ENCODE data around the gene DCP1A. TPM values are rescaled to one million over a fixed set of nuclear protein-coding genes. Genes with fewer than 3 reads are reported as not detected.

DCP1A gene
- total and polyA plus RNA-seq, 7 donors: 4.8 to 19.3 (median 16.2) TPM

DNA sequence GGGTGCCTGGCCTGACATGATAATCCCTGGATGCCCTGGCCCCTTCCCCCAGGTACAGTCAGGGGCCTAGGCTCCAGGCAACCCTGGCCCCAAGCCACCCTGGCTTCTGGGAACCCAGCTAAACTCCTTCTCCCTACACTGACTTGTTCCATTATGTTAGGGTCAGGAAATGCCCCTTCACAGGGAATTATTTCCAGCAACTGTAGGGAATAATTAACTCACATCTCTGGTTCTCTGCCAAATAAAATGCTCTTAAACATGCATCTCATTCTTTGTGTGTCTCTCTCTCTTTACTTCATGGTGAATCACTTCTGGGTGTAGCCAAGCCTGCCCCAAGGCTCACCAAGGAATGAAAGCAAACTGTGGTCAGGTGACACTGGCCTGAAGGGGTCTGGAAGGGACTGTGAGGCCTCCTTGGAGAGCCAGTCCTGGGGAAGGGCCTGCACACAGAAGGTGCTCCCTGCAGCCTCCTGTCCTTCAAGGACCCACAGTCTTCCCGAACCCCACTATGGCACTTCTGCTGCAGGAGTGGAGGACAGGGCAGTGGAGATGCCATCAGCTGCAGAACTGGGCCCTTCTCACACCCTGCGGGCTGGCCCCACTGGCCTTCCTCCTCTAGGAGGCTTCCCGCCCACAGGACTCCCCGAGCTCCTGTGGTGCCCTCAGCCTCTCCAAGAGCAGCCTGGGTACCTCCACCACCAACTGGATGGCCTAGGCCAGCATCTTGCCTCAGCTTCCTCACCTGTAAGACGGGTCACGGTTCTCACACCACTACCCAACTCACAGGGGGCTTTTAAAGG, 109.1 kb downstream of the DCP1A start:
- WGBS, 3 donors: 95 to 100% (median 95%) methylated on average over 6 of the region's 6 CpGs
- Histone ChIP-seq H3K27me3 (ENCODE audit: insufficient read depth in 3 of 3, low read length in 2 of 3) (no peaks in the 10 kb centered on the region), H3K27ac (no peak overlapping the region)

DNA sequence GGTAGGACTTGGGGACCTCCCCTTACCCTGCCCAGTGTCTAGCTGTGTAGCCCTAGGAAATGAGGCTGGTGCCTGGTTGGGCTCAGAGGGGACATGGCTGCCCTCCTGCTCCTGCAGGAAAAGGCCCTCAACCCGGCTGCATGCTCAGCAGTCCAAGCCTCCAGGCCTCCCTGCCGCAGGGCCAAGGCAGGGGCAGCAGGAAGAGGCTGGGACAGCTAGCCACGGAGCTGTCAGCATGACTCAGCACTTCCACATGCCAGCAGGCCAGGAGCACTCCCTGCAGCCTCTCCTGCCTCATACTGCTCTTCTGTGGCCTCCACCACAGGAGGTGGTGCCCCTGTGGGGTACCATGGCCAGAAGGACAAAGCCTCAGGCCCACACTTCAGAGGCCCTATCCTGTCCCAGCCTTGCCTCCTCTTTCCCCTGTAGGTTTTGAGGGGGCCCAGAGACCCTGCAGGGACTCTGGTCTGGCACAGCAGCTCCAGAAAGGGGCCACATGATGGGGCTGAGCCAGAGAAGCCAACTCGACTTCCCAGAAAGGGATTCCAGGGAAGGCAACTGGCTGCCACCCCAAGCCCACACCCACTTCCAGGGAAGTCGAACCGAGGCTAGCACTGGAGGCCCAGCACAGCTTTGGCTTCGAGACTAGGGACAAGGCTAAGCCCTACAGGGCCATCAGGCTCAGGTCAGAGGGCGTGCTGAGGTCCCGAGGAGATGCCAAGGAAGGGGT, 111.1 kb downstream of the DCP1A start:
- peak; percentile 70 to 85 (median 76) for ATAC-seq
- TF ChIP-seq, protein P1, sequence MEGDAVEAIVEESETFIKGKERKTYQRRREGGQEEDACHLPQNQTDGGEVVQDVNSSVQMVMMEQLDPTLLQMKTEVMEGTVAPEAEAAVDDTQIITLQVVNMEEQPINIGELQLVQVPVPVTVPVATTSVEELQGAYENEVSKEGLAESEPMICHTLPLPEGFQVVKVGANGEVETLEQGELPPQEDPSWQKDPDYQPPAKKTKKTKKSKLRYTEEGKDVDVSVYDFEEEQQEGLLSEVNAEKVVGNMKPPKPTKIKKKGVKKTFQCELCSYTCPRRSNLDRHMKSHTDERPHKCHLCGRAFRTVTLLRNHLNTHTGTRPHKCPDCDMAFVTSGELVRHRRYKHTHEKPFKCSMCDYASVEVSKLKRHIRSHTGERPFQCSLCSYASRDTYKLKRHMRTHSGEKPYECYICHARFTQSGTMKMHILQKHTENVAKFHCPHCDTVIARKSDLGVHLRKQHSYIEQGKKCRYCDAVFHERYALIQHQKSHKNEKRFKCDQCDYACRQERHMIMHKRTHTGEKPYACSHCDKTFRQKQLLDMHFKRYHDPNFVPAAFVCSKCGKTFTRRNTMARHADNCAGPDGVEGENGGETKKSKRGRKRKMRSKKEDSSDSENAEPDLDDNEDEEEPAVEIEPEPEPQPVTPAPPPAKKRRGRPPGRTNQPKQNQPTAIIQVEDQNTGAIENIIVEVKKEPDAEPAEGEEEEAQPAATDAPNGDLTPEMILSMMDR (IDR thresholded peaks at IDR 0.05): no peak
- Histone ChIP-seq H3K27ac (peak overlapping the region; percentile 6), H3K9me3 (no peaks in the 10 kb centered on the region), H3K36me3 (ENCODE audit: insufficient read depth in 1 of 2, low read depth in 1 of 2) (peaks cover 0 to 99% of the 10 kb centered on the region in 2 donors), H3K4me3 (no peak overlapping the region), H3K4me1 (peaks cover 39% of the 10 kb centered on the region), H3K27me3 (ENCODE audit: insufficient read depth in 3 of 3, low read length in 2 of 3) (no peaks in the 10 kb centered on the region)
- peak; percentile 70 to 72 for DNase-seq
- 59 to 64% (median 64%) methylated on average over 8 to 9 of the region's 9 CpGs for WGBS, 3 donors
- intact Hi-C loops (cut with DNase I): no loop called here

More for the DNA sequence above, 109.1 kb downstream of the DCP1A start:
- peaks cover 0 to 90% of the 10 kb centered on the region in 2 donors for H3K36me3 ChIP-seq (ENCODE audit: insufficient read depth in 1 of 2, low read depth in 1 of 2)
- no peak overlapping the region for H3K4me3 ChIP-seq
- intact Hi-C loops (cut with DNase I): no loop called here
- ATAC-seq (no peak), DNase-seq (no peak)
- peaks cover 59% of the 10 kb centered on the region for H3K4me1 ChIP-seq
- TF ChIP-seq, protein P1 (IDR thresholded peaks at IDR 0.05): no peak
- no peaks in the 10 kb centered on the region for H3K9me3 ChIP-seq

DNA sequence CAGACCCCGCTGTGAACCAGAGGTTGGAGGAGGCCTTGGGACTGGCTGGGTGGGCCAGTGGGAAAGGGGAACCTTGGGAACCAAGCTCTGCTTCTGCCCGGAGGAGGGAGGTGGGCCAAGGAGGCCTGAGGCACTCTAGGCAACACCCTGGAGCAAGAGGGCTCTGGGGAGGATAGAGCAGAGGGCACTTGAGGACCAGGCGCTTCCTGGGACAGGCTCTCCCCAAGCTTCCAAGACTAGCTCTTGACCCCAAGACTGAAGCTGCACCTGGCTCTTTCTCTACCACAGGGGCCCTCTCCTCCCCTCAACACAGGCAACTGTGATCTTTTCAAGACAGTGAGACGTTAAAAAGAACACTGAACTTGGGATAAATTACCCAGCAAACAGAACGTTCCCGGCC, 111.8 kb downstream of the DCP1A start:
- no peak overlapping the region for H3K27ac ChIP-seq
- DNase-seq (no peak), ATAC-seq (no peak)
- H3K36me3 ChIP-seq (ENCODE audit: insufficient read depth in 1 of 2, low read depth in 1 of 2): peaks cover 0 to 99% of the 10 kb centered on the region in 2 donors
- H3K4me1 ChIP-seq: peaks cover 32% of the 10 kb centered on the region
- TF ChIP-seq, protein P1 (IDR thresholded peaks at IDR 0.05): no peak
- H3K9me3 ChIP-seq: no peaks in the 10 kb centered on the region
- H3K27me3 ChIP-seq (ENCODE audit: insufficient read depth in 3 of 3, low read length in 2 of 3): no peaks in the 10 kb centered on the region
- H3K4me3 ChIP-seq: no peak overlapping the region
- WGBS, 3 donors: 79 to 86% (median 83%) methylated on average over 6 of the region's 6 CpGs
- intact Hi-C loops (cut with DNase I): no loop called here

DNA sequence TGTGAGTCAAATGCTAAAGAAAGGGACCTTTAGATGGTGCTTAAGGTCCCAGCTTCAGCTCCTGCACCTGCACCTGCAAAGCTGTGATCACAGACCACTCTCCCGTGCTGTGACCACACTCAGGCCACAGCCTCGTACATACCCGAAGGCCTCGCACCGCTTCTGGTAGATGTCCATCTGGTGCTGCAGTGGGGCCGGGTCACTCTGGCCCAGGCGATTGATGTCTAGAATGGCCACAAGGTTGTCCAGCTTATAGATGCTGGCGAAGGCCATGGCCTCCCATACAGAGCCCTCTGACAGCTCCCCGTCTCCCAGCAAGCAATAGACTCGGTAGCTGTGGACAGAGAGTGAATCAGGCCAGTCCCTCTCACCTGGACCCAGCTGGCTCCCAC, 112.5 kb downstream of the DCP1A start:
- Histone ChIP-seq H3K4me1 (peaks cover 25% of the 10 kb centered on the region), H3K27ac (no peak overlapping the region)
- intact Hi-C loops (cut with DNase I): no loop called here

More for the DNA sequence above, 112.5 kb downstream of the DCP1A start:
- TF ChIP-seq, protein P1 (IDR thresholded peaks at IDR 0.05): no peak
- Histone ChIP-seq H3K27me3 (ENCODE audit: insufficient read depth in 3 of 3, low read length in 2 of 3) (no peaks in the 10 kb centered on the region), H3K9me3 (no peaks in the 10 kb centered on the region), H3K36me3 (ENCODE audit: insufficient read depth in 1 of 2, low read depth in 1 of 2) (peaks cover 4 to 99% of the 10 kb centered on the region in 2 donors), H3K4me3 (no peak overlapping the region)
- 89 to 98% (median 91%) methylated on average over 10 of the region's 10 CpGs for WGBS, 3 donors
- ATAC-seq (no peak), DNase-seq (peak in 1 of 2 donors; percentile 32)
